MM.1S (cell line): ENCODE data around the gene PPM1H.

Experiments
- EZH2phosphoT487 ChIP-seq: fragments of 300-600 bp; sonication (generic); IDR thresholded peaks from 2 replicates; pipeline ENCODE4 v1.6.1; 2018; ENCODE audit warnings: antibody characterized with exemption, low read length
- TF ChIP-seq, protein P1 (sequence below): fragments of 300-600 bp; sonication (generic); IDR thresholded peaks from 2 replicates; pipeline ENCODE4 v1.5.1; 2016; ENCODE audit warnings: antibody characterized with exemption, low read length, mixed read lengths

GRCh38 chr12:62784576-62784975, 150.4 kb downstream of the PPM1H start:
- TF ChIP-seq, protein P1, sequence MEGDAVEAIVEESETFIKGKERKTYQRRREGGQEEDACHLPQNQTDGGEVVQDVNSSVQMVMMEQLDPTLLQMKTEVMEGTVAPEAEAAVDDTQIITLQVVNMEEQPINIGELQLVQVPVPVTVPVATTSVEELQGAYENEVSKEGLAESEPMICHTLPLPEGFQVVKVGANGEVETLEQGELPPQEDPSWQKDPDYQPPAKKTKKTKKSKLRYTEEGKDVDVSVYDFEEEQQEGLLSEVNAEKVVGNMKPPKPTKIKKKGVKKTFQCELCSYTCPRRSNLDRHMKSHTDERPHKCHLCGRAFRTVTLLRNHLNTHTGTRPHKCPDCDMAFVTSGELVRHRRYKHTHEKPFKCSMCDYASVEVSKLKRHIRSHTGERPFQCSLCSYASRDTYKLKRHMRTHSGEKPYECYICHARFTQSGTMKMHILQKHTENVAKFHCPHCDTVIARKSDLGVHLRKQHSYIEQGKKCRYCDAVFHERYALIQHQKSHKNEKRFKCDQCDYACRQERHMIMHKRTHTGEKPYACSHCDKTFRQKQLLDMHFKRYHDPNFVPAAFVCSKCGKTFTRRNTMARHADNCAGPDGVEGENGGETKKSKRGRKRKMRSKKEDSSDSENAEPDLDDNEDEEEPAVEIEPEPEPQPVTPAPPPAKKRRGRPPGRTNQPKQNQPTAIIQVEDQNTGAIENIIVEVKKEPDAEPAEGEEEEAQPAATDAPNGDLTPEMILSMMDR = no peak
- no peak for TF ChIP-seq EZH2phosphoT487
